Activated CD8-positive, alpha-beta memory T cell treated with anti-CD3 and anti-CD28 coated beads, Interleukin-2, amount 50 U/mL, for 24 hours (primary cell): ENCODE results near the gene CDIPT.
"Not testable (repeated sequence)": the region's sequence is repeated elsewhere in the genome, so short reads cannot be mapped to it uniquely, and the experiment has no call there.

Experiments used
- DNase-seq: peaks from one replicate; pipeline ENCODE4 v3.0.0-alpha.2; 2020; ENCODE audit errors: extremely low read depth

The CDIPT gene

DNA sequence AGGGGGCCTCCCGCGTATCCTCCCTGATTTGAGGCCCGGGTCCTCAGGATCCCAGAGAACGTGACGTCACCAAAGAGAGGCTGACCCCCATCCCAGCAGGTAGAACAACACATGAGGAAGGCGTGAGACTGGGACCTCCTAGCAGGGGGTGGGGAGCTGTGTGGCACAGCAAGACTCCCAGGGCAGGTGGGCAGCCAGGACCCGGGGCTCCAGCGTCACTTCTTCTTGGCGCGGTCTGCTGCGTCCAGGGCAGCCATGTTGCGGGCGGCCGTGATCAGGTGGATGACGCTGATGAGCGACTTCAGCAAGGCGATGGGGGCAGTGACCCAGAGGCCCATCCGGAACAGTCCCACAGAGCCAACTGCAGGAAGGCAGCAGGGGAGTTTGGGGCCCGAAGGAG is 4.1 kb downstream of the CDIPT start:
- no peak for DNase-seq

DNA sequence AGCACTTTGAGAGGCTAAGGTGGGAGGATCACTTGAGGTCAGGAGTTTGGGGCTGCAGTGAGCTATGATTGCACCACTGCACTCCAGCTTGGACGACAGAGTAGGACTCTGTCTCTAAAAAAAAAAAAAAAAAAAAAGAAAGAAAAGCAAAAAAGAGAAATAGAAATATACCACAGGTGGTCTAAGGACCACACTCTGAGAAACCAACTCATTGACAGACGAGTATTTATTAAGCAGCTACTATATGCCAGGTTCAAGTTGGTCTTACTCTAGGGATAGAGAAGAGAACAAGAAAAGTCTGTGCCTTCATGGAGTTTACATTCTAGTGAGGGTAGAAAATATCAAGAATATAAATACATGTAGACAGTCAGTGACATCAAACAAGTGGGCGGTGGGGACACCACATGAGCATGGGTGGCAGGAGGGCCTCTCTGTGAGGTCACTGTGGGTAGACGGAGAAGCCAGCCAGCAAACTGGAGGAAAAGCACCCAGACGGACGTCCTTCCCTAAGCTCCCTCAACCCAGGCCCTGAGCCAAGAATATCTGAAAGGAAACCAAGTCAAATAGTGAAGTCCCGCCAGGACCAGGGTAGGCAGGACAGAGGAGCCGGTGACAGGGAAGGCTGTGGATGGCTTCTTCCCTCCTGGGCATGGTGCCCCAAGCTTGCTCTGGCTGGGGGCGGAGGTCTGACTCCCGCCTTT is 4.7 kb downstream of the CDIPT start:
- no peak for DNase-seq

DNA sequence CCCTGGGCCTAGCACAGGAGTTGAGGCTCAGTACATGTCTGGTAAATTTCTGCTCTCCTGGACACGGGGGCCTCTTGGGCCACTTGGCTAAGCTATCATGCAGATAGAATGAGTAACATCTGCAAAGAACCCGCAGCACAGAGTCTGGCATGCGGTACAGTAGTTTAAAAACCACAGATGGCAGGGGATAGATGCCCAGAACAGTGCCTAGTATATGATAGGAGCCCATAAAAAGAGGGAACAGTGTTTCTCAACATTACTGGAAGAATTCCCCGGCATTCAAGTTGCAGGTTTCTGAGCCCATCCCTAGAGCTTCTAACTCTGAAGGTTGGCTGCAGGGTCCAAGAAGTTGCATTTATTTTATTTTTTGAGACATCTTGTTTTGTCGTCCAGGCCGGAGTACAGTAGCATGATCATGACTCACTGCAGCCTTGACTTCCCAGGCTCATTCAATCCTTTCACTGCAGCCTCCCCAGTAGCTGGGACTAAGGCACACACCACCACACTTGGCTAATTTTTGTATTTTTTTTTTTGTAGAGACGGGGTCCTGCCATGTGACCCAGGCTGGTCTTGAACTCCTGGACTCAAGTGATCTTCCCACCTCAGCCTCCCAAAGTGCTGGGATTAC is 5.8 kb downstream of the CDIPT start:
- DNase-seq: no peak

DNA sequence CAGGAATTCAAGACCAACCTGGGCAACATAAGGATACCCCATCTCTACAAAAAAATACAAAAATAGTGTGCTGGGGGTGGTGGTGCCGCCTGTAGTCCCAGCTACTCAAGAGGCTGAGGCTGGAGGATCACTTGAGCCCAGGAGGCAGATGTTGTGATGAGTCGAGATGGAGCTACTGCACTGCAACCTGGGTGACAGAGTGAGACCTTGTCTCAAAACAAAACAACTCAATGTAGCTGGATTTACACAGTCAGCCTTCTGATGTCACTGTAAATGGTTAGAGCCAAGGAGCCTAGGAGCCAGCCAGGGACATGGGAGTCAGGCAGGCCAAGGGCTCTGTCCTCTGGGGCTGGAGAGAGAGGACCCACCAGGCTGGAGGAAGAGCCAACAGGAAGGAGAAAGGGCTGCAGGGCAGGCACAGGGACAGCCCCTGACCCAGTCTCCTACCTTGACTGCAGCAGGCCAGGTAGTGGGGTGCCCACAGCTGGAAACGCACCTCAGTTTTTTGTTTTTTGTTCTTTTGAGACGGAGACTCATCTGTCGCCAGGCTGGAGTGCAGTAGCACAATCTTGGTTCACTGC is 8.4 kb downstream of the CDIPT start:
- no peak for DNase-seq

DNA sequence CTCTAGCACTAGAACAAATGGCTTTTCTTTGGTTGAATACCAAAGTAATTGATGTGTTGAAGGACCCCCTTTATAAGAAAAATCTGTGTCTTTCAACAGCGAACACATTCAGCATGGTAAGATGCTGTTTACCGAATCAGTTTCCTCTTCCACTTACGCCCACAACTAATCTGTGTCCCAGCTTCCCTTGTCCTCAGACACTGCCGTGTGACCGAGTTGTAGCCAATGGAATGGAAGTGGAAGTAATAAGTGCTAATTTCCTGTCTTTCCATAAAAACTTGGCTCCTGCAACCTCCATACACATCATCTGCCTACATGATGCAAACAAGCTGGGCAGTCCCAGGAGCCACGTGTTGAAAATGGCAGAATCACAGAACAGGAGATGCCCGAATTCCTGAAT is 10.4 kb downstream of the CDIPT start:
- no peak for DNase-seq

DNA sequence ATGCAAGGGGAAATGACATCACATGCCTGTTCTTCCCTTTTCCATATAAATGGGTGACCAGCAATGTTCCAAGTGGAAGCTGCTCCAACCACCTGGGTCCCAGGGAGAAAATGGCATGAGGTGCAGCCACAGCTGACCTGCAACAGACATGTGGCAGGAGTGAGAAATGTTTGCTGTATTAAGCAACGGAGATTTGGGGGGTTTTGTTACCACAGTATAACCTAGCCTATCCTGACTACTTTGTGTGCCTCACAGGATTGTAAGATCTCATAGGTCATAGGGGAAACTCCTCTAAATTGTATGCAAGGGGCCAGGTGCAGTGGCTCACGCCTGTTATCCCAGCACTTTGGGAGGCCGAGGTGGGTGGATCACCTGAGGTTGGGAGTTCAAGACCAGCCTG is 12.0 kb downstream of the CDIPT start:
- DNase-seq: no peak

DNA sequence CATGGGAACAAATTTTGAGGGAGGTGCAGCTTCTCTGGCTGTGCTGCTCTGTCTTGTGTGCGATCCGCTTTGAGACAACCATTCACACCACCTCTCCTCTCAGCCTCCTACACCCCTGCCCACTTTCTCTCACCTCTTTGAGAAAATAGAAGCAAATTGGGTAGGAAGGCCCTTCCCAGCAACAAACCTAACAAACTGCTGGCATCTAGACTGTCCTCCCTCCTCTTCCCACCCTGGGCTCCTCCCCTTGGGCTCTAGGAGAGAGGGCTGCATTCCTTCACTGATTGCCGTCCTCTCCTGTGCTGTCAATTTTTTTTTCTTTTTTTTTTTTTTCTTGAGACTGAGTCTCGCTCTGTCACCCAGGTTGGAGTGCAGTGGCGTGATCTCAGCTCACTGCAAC is 13.5 kb downstream of the CDIPT start:
- no peak for DNase-seq

DNA sequence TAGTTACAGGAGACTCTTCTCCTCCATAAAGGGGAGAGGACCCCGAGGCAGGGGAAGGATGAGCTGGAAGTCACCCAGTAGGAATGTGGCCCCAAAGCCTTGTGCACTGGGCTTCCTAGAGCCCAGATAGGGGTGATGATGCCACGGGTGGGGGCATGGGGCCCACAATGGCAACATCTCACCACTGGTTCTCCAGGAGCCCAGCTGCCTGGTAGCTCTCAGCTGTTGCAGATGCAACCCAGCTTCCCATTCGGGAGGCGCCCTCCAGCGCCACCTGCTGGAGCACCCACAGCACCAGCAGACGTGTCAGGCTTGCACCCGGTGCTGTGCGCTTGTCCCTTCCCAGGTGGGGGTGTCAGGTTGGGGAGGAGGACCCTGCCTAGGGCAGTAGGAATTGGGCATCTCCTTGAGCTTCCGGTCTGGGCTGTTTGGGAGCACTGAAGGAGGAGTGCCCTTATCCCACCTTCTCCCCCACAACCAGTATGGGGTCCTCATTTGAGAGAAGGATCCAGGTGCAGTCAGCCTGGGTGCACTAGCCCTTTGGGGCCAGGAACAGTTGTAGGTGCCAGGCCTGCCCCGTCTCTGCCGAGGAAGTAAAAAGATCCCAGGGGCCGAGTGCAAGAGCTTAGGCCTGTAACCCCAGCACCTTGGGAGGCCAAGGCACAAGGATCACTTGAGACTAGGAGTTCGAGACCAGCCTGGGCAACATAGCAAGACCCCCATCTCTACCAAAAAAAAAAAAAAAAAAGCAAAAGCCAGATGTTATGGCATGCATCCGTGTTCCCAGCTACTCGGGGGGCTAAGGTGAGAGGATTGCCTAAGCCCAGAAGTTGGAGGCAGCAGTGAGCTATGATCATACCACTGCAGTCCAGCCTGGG is 14.4 kb downstream of the CDIPT start:
- DNase-seq: peak; percentile 46

DNA sequence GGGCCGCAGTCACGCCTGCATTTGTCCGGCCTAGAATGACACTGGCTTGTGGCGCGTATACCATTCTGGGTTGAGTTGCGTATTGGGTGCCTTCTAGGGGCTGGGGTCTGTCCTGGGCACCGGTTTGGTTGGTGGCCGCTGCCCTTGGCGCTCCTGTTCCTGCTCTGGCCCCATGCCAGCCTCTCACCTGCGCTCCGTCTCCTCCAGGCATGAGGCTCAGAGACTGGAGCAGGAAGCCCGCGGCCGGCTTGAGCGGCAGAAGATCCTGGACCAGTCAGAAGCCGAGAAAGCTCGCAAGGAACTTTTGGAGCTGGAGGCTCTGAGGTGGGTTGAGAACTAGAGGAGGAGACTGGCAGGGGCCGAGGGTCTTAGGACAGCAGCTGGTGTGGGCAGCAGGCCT is 17.4 kb downstream of the CDIPT start:
- DNase-seq: no peak

DNA sequence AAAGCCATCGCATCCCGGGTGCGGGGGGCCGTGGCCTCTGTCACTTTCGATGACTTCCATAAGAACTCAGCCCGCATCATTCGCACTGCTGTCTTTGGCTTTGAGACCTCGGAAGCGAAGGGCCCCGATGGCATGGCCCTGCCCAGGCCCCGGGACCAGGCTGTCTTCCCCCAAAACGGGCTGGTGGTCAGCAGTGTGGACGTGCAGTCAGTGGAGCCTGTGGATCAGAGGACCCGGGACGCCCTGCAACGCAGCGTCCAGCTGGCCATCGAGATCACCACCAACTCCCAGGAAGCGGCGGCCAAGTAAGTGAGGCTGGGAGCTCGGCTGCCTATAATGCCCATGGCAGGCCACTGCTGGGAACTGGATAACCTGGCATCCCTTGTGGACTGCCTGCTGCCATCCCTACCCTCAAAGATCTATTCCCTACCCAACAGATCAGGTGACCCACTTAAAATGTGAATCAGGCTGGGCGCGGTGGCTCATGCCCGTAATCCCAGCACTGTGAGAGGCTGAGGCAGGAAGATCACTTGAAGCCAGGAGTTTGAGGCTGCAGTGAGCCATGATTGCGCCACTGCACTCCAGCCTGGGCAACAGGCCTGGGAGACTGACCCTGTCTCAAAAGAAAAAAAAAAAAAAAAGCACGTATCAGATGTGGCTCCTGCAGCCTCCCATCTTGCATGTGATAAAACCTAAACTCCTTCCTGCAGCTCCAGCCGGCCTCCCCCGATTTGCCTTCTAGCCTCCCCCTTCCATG is 18.3 kb downstream of the CDIPT start:
- DNase-seq: no peak

DNA sequence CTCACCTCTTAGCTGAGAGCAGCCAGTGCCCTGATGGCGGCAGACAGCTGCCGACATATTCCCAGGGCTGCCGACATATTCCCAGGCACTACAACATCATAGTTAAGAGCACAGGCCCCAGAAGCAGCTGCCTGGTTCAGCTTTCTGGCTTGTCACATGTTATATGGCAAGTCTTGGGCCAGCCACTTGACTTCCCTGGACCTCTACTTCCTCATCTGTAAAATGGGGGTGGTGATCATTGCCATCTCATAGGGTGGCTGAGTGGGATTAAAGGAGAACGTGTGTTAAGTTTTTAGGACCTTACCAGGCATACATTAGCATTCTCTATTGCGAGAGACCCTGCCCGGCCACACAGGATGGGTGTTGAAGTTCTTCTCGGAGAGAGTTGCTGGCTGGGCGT is 19.1 kb downstream of the CDIPT start:
- no peak for DNase-seq

DNA sequence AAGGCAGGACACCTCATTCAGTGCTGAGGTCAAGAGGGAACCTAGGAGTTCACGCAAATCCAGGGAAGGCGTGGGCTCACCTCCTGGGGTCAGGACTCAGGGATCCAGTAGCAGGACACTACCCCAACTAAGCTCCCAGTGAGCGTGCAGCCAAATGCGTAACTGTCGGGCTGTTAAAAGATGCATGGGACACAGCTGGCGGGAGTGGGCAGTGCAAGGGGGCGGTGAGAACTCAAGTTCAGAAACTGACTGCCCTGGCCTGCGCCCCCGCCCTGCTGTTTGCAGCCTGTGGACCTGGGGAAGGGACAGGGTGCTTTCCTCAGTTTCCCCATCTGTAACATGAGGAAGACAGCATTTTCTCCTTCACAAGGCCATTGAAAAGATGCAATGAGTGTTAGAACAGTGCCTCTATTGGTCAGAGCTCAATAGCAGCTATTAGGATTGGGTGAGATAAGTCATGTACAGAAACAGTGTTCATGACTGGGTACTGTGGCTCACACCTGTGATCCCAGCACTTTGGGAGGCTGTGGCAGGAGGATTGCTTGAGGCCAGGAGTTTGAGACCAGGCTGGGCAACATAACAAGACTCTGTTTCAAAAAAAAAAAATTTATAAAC is 20.2 kb downstream of the CDIPT start:
- no peak for DNase-seq

DNA sequence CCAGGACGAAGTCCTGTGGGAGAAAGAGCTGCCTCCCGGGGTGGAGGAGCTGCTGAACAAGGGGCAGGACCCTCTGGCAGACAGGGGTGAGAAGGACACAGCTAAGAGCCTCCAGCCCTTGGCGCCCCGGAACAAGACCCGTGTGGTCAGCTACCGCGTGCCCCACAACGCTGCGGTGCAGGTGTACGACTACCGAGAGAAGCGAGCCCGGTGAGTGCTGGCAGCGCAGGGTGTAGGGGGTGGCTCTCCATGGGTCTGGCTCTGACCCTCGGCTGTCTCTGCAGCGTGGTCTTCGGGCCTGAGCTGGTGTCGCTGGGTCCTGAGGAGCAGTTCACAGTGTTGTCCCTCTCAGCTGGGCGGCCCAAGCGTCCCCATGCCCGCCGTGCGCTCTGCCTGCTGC is 21.4 kb downstream of the CDIPT start:
- DNase-seq: no peak

DNA sequence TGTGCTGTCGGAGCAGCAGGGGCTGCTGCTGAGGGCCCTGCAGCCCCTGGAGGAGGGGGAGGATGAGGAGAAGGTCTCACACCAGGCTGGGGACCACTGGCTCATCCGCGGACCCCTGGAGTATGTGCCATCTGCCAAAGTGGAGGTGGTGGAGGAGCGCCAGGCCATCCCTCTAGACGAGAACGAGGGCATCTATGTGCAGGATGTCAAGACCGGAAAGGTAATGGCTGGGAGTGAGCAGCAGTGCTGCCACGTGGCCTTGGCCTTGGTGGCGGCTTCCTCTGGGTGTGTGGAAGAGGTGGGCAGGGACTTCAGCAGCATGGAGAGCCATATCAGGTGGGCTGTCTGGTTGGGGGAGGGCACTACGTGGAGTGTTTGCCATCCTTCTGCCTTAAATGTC is 22.8 kb downstream of the CDIPT start:
- DNase-seq: no peak

DNA sequence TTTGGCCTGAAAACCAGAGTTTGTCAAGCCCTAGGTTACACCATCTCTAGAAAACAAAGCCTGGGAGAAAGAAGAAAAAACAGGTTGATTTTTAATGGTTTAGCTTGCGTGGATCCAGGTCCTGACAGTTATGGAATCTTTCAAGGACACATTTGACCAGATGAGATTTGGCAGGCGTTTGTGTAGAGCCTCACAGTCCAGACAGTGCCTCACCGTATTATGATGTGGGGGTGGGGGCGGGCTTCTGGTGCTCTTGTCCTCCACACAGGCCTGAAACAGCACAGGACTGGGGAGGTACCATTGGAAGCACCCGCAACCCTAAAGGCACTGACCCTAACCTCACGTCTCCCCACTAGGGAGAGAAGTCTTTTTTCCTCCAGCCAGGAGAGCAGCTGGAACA is 23.2 kb downstream of the CDIPT start:
- no peak for DNase-seq

DNA sequence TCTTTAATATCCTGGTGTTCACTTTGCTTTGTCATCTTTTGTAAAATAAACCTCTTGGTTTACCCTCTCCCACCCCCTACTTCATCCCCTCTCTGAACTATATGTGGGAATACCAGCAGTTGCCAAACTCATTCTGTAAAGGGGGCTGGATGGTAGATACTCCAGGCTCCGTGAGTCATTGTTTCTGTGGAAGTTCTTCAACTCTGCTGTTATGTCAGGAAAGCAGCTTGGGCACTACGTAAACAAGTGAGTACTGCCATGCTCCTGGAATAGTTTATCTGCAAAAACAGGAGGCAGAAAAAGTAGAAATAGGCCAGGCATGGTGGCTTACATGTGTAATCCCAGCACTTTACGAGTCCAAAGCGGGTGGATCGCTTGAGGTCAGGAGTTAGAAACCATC is 25.2 kb downstream of the CDIPT start:
- no peak for DNase-seq

DNA sequence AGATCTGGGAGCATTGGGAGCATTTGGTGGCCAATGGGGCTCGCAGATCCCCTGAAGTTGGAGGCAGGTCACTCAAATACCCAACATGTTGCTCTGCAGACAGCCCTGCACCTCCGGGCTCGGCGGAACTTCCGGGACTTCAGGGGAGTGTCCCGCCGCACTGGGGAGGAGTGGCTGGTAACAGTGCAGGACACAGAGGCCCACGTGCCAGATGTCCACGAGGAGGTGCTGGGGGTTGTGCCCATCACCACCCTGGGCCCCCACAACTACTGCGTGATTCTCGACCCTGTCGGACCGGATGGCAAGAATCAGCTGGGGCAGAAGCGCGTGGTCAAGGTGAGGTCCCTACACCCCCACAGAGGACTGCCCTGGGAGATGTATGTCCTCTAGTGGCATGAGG is 26.4 kb downstream of the CDIPT start:
- no peak for DNase-seq

DNA sequence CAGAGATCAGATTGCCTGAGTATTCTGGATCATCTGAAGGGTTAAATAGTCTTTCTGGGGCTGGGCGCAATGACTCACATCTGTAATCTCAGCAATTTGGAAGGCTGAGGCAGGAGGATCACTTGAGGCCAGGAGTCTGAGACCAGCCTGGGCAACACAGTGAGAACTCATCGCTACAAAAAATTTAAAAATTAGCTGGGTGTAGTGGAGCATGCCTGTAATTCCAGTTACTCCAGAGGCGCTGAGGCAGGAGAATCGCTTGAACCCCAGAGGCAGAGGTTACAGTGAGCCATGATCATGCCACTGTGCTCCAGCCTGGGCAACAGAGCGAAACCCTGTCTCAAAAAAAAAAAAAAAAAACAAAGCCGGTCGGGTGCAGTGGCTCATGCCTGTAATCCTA is 27.1 kb downstream of the CDIPT start:
- no peak for DNase-seq

DNA sequence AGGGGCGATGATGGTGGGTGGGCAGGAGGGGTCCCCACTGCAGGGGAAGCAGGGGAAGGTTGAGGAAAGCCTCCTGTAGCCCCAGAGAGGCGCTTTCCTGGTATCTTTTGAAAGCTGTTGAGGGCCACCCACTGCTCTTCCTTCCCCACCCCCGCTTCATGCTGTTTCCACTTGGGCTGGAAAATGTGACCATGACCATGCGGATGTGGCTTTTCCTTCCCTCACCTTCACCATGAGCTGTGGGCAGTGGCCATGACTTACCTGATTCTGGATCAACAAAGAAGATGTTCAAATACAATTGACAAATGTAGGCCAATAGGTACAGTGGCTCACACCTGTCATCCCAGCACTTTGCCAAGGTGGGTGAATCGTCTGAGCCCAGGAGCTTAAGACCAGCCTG is 28.9 kb downstream of the CDIPT start:
- no peak for DNase-seq

DNA sequence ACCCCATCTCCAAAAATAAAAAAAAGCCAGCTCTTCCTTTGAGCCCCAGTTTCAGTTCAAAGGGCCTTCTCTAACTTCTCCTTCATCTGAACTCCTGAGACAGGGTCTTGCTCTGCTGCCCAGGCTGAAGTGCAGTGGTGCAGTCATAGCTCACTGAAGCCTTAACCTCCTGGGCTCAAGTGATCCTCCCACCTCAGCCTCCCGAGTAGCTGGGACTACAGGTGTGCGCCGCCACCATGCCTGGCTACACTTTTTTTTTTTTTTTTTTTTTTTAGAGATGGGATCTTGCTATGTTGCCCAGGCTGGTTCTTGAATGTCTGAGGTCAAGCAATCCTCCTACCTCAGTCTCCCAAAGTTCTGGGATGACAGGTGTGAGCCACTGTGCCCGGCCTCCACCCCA is 29.8 kb downstream of the CDIPT start:
- DNase-seq: not testable (repeated sequence)

DNA sequence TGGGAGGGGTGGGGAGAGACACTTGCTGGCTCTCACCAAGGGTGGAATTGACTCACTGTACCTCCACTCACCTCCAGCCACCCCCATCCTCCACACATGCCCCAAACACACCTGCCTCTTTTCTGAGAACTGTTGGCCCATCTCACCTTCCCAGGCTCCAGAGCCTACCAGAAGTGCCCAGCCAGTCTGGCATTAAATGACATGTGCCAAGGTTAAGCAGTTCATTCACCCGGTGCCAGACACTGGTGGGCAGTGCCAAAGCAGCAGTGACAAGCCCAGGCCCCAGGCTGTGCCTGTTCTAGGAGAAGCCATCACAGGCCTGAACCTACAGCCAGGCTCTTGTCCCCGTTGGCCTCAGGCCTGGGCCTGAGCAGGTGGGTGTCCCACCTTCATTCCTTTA is 31.5 kb downstream of the CDIPT start:
- DNase-seq: no peak
